Colonic mucosa (tissue), 4 donors: ENCODE data around the gene PYY. TPM values are rescaled to one million over a fixed set of nuclear protein-coding genes. Genes with fewer than 3 reads are reported as not detected.

ENCODE experiments used
- DNase-seq: peaks from one replicate; pipeline ENCODE4 v3.0.0-alpha.2; 2020
- H3K27ac ChIP-seq: fragments of 200-600 bp; one replicate; pipeline ENCODE4 v1.8.0; 2021
- H3K27me3 ChIP-seq: fragments of 200-600 bp; one replicate; pipeline ENCODE4 v1.8.0; 2021
- H3K36me3 ChIP-seq: fragments of 200-600 bp; one replicate; pipeline ENCODE4 v1.8.0; 2021
- H3K4me1 ChIP-seq: fragments of 200-600 bp; one replicate; pipeline ENCODE4 v1.8.0; 2021; ENCODE audit warnings: mild to moderate bottlenecking
- H3K4me3 ChIP-seq: fragments of 200-600 bp; one replicate; pipeline ENCODE4 v1.8.0; 2021
- H3K9ac ChIP-seq, 2 donors: one replicate each; pipeline ENCODE4 v1.7.0; 2013; ENCODE audit warnings: control low read depth in 2 of 2, low read depth in 2 of 2, low read length in 2 of 2
- H3K9me3 ChIP-seq: fragments of 200-600 bp; one replicate; pipeline ENCODE4 v1.8.0; 2021
- CTCF ChIP-seq: fragments of 200-600 bp; IDR thresholded peaks from one replicate; pipeline ENCODE4 v1.8.0; 2022; ENCODE audit warnings: antibody characterized with exemption, mild to moderate bottlenecking
- intact Hi-C: fragments of 100-400 bp; cut with DNase I; formaldehyde crosslinking; loops from one replicate; pipeline ENCODE4 v1.14.1; 2022
- total RNA-seq, 2 donors: library from RNA; stranded (reverse); fragmentation: NEBNext Ultra II Directional in 1 of 2; extraction: Animal tissue kit (Norgen Biotek cat#: 25700) in 1 of 2; gene quantifications; one replicate each; pipeline ENCODE4 v1.2.1, GENCODE V29; 2021
- donor health status: healthy.
- donor health status: DM: no; HTN: no; CAD: no.
- donor health status: DM: no; HTN: no; CAD: no.

Gene PYY
- total RNA-seq, 2 donors from 2014 or later = 73.8 to 258 TPM

- no peaks in the 10 kb centered on the region for H3K36me3 ChIP-seq
- H3K27me3 ChIP-seq = no peaks in the 10 kb centered on the region
- no peaks in the 10 kb centered on the region for H3K9me3 ChIP-seq
- no peak for TF ChIP-seq CTCF
- H3K27ac ChIP-seq = no peak overlapping the region
- DNase-seq = no peak
- H3K9ac ChIP-seq = no peak overlapping the region
- no peaks in the 10 kb centered on the region for H3K4me1 ChIP-seq
- intact Hi-C loops = no loop called here
- no peak overlapping the region for H3K4me3 ChIP-seq
Measured at GRCh38 chr17:43917016-43917347, 36.8 kb downstream of the PYY start.

GRCh38 chr17:43916385-43916784 lies 37.4 kb downstream of the PYY start:
- no peak overlapping the region for H3K4me3 ChIP-seq
- H3K4me1 ChIP-seq = no peaks in the 10 kb centered on the region
- no peaks in the 10 kb centered on the region for H3K36me3 ChIP-seq
- no peak overlapping the region for H3K27ac ChIP-seq
- H3K9me3 ChIP-seq = no peaks in the 10 kb centered on the region
- H3K27me3 ChIP-seq = no peaks in the 10 kb centered on the region
- no peak overlapping the region for H3K9ac ChIP-seq
- no peak for DNase-seq
- no peak for TF ChIP-seq CTCF
- intact Hi-C loops = no loop called here

GRCh38 chr17:43915559-43915958 lies 38.2 kb downstream of the PYY start:
- DNase-seq = no peak
- intact Hi-C loops = no loop called here
- Histone ChIP-seq H3K4me3 (no peak overlapping the region), H3K4me1 (no peaks in the 10 kb centered on the region), H3K27me3 (no peaks in the 10 kb centered on the region), H3K9ac (no peak overlapping the region), H3K36me3 (no peaks in the 10 kb centered on the region), H3K27ac (no peak overlapping the region), H3K9me3 (no peaks in the 10 kb centered on the region)
- TF ChIP-seq CTCF = no peak

- no peak for DNase-seq
- Histone ChIP-seq H3K36me3 (no peaks in the 10 kb centered on the region), H3K9me3 (no peaks in the 10 kb centered on the region), H3K4me1 (no peaks in the 10 kb centered on the region), H3K4me3 (no peak overlapping the region), H3K27me3 (peaks cover 3% of the 10 kb centered on the region), H3K27ac (no peak overlapping the region), H3K9ac (no peak overlapping the region)
- intact Hi-C loops = no loop called here
- TF ChIP-seq CTCF = no peak
Measured at GRCh38 chr17:43914451-43914850, 39.3 kb downstream of the PYY start.

DNA sequence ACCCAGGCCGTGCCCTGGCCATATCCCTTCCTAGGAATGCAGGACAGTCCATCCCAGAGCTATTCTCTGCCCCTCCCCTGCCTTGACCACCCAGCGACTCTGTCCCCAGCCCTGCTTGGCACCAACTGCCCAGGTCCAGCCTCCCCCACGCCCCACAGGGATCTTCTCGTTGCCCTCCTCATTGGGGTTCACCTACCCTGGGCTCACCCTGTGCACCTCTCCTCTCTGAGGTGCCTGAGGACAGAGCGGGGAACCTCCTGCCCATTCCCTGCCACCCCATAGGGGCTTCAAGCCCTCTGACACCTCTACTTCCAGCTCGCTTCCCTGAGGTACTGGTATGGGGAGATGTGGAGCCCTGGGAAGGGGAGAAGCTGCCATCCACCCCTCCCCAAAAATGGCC lies 40.2 kb downstream of the PYY start:
- Histone ChIP-seq H3K27me3 (peaks cover 12% of the 10 kb centered on the region), H3K4me3 (no peak overlapping the region), H3K9ac (no peak overlapping the region), H3K27ac (no peak overlapping the region), H3K9me3 (no peaks in the 10 kb centered on the region), H3K4me1 (no peaks in the 10 kb centered on the region), H3K36me3 (no peaks in the 10 kb centered on the region)
- intact Hi-C loops = no loop called here
- TF ChIP-seq CTCF = no peak
- no peak for DNase-seq
